ENCODE measurements around the gene FDX2. TPM values are rescaled to one million over a fixed set of nuclear protein-coding genes. Genes with fewer than 3 reads are reported as not detected.

FDX2 gene
- total and polyA plus RNA-seq, 2 donors (not counting 1 experiment from before 2014, with no cell fraction given): 13.9 to 21.5 TPM

- no peak overlapping the region for H3K4me3 ChIP-seq (ENCODE audit: control extremely low read depth in 1 of 5, extremely low read depth in 1 of 5, insufficient read depth in 1 of 5, low read depth in 2 of 5, low read length in 4 of 5)
- H3K4me1 ChIP-seq (ENCODE audit: control insufficient read depth in 2 of 2, insufficient read depth in 2 of 2, low read length in 2 of 2): peaks cover 8 to 15% of the 10 kb centered on the region in 2 donors
- H3K4me2 ChIP-seq (replicated peaks; ENCODE audit: low read depth, low read length, poor library complexity, severe bottlenecking): no peak overlapping the region
- H3K9ac ChIP-seq (ENCODE audit: low read length): no peak overlapping the region
- intact Hi-C loops (cut with micrococcal nuclease): no loop called here
- H3K27me3 ChIP-seq (replicated peaks in 1 of 4; ENCODE audit: control extremely low read depth in 1 of 4, control insufficient read depth in 3 of 4, insufficient read depth in 4 of 4, low read length in 3 of 4): no peaks in the 10 kb centered on the region
- Mint-ChIP-seq H3K9me3 (ENCODE audit: insufficient read depth) (no peaks in the 10 kb centered on the region), H3K4me3 (no peak overlapping the region), H3K27me3 (no peaks in the 10 kb centered on the region), H3K27ac (no peak overlapping the region), H3K4me1 (peaks cover 19% of the 10 kb centered on the region)
- H3K36me3 ChIP-seq (replicated peaks in 1 of 2; ENCODE audit: control extremely low read depth in 1 of 2, control insufficient read depth in 1 of 2, extremely low read depth in 1 of 2, insufficient read depth in 2 of 2, low read length in 1 of 2): peaks cover 0 to 59% of the 10 kb centered on the region in 2 experiments
- ChIA-PET CTCF (no interaction called here), POLR2A (no interaction called here)
- H3K9me3 ChIP-seq (ENCODE audit: control extremely low read depth in 1 of 3, control insufficient read depth in 2 of 3, insufficient read depth in 1 of 3, low read length in 2 of 3): peaks cover 0 to 3% (median 0%) of the 10 kb centered on the region in 3 donors
- DNase-seq: peak; percentile 4
- H3K79me2 ChIP-seq (ENCODE audit: control insufficient read depth, insufficient read depth, low read length): peaks cover 60% of the 10 kb centered on the region
- 98% methylated on average over 41 of the region's 41 CpGs for WGBS (ENCODE audit: insufficient coverage)
- H4K20me1 ChIP-seq (ENCODE audit: control insufficient read depth, insufficient read depth, low read length, poor library complexity, severe bottlenecking): peaks cover 75% of the 10 kb centered on the region
- no peak overlapping the region for H2AFZ ChIP-seq (ENCODE audit: insufficient read depth, low read depth, low read length, poor library complexity, severe bottlenecking)
- ATAC-seq (ENCODE audit: low read depth): no peak
- H3K27ac ChIP-seq (ENCODE audit: low read length in 2 of 2): no peak overlapping the region
- TF ChIP-seq EZH2 (IDR thresholded peaks at IDR 0.05; ENCODE audit: borderline replicate concordance, insufficient read depth, low read depth, low read length, poor library complexity, severe bottlenecking): no peak
- TF ChIP-seq CTCF (IDR thresholded peaks at IDR 0.05): no peak
Measured at GRCh38 chr19:10328558-10329429, 13.0 kb upstream of the FDX2 start.

DNA sequence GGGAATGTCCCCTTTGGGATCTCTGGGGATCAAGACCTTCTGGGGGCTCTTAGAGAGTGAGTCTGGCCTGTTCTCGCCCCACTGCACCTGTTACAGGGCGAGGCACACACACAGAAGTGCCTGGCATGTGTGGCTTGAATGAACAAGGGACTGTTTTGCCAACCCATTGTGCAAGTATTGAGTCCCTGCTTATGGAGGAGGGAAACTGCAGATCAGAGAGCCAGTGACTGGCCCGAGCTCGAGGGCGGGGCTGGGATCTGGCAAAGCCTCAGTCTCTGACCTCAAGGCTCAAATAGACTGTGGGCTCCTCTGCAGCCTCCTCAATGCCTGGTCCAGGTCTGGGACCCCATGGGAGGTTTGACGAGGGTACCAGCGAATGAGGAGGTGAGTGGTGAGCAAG lies 12.0 kb upstream of the FDX2 start:
- POLR2A ChIA-PET: no interaction called here
- intact Hi-C loops (cut with micrococcal nuclease): no loop called here

More for the DNA sequence above, 12.0 kb upstream of the FDX2 start:
- H3K4me2 ChIP-seq (replicated peaks; ENCODE audit: low read depth, low read length, poor library complexity, severe bottlenecking): no peak overlapping the region
- H3K79me2 ChIP-seq (ENCODE audit: control insufficient read depth, insufficient read depth, low read length): peaks cover 62% of the 10 kb centered on the region
- DNase-seq (no peak), ATAC-seq (ENCODE audit: low read depth) (no peak)
- peaks cover 13% of the 10 kb centered on the region for H3K4me1 Mint-ChIP-seq
- H3K27me3 Mint-ChIP-seq: no peaks in the 10 kb centered on the region
- no peaks in the 10 kb centered on the region for H3K9me3 ChIP-seq (ENCODE audit: control extremely low read depth in 1 of 3, control insufficient read depth in 2 of 3, insufficient read depth in 1 of 3, low read length in 2 of 3)
- TF ChIP-seq CTCF (IDR thresholded peaks at IDR 0.05) (no peak), EZH2 (IDR thresholded peaks at IDR 0.05; ENCODE audit: borderline replicate concordance, insufficient read depth, low read depth, low read length, poor library complexity, severe bottlenecking) (no peak)
- CTCF ChIA-PET: no interaction called here
- peaks cover 0 to 68% of the 10 kb centered on the region in 2 experiments for H3K36me3 ChIP-seq (replicated peaks in 1 of 2; ENCODE audit: control extremely low read depth in 1 of 2, control insufficient read depth in 1 of 2, extremely low read depth in 1 of 2, insufficient read depth in 2 of 2, low read length in 1 of 2)
- H3K9me3 Mint-ChIP-seq (ENCODE audit: insufficient read depth): no peaks in the 10 kb centered on the region
- no peak overlapping the region for H3K27ac Mint-ChIP-seq
- H3K27ac ChIP-seq (ENCODE audit: low read length in 2 of 2): no peak overlapping the region
- H3K27me3 ChIP-seq (replicated peaks in 1 of 4; ENCODE audit: control extremely low read depth in 1 of 4, control insufficient read depth in 3 of 4, insufficient read depth in 4 of 4, low read length in 3 of 4): no peaks in the 10 kb centered on the region
- no peak overlapping the region for H2AFZ ChIP-seq (ENCODE audit: insufficient read depth, low read depth, low read length, poor library complexity, severe bottlenecking)
- peaks cover 6 to 17% of the 10 kb centered on the region in 2 donors for H3K4me1 ChIP-seq (ENCODE audit: control insufficient read depth in 2 of 2, insufficient read depth in 2 of 2, low read length in 2 of 2)
- H3K9ac ChIP-seq (ENCODE audit: low read length): no peak overlapping the region
- peaks cover 82% of the 10 kb centered on the region for H4K20me1 ChIP-seq (ENCODE audit: control insufficient read depth, insufficient read depth, low read length, poor library complexity, severe bottlenecking)
- H3K4me3 Mint-ChIP-seq: no peak overlapping the region
- H3K4me3 ChIP-seq (ENCODE audit: control extremely low read depth in 1 of 5, extremely low read depth in 1 of 5, insufficient read depth in 1 of 5, low read depth in 2 of 5, low read length in 4 of 5): no peak overlapping the region
- 95% methylated on average over 7 of the region's 7 CpGs for WGBS (ENCODE audit: insufficient coverage)

Data from B cell (primary cell).